Stimulated activated CD4-positive, alpha-beta T cell treated with anti-CD3 and anti-CD28 coated beads, TNF-alpha, amount 100 ng/mL, for 48 hours (primary cell): ENCODE data around the gene SLC13A2.
A peak's percentile ranks its signal among the peaks of the same experiment; 100 is the strongest.

Source experiments
- DNase-seq, 3 donors: peaks; one replicate each; pipeline ENCODE4 v3.0.0-alpha.2; 2020; ENCODE audit warnings: low read depth in 3 of 3

The SLC13A2 gene

GRCh38 chr17:28493460-28493859 lies 20.0 kb downstream of the SLC13A2 start:
- no peak for DNase-seq

- peak; percentile 50 to 77 (median 75) for DNase-seq
Measured at GRCh38 chr17:28494445-28495188, 21.2 kb downstream of the SLC13A2 start.

DNA sequence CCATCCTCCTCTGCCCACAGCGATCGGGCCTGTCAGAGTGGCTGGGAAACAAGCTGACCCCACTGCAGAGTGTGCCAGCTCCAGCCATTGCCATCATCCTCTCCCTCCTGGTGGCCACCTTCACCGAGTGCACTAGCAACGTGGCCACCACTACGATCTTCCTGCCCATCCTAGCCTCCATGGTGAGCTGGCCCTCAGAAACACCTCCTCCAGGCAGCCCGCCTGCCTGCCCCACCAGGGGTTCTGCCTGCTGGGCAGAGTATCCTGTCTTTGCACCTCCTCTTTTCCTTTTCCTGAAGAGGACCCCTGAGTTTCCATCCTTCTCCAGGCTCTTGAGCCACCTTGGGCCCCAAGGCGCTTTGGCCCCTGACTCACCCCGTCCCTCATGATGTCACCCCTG lies 22.2 kb downstream of the SLC13A2 start:
- no peak for DNase-seq

DNA sequence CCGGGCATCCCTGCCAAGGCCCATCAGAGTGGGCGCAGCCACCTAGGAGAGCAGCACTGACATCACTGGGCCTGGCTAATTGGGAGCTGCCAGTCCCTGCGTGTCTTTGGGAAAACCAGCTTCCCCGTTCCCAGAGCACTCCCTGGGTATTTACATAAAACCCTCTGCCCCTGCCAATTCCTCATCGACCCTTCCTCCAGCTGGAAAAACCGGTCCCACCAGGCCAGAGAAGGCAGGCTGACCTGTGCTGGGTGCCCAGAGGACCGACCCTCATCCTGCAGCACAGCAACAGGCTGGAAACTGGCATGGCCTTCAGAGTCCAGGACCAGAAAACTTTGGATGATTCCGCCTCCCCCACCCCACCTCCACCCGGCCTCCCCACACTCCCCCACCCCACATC lies 24.5 kb downstream of the SLC13A2 start:
- no peak for DNase-seq

DNA sequence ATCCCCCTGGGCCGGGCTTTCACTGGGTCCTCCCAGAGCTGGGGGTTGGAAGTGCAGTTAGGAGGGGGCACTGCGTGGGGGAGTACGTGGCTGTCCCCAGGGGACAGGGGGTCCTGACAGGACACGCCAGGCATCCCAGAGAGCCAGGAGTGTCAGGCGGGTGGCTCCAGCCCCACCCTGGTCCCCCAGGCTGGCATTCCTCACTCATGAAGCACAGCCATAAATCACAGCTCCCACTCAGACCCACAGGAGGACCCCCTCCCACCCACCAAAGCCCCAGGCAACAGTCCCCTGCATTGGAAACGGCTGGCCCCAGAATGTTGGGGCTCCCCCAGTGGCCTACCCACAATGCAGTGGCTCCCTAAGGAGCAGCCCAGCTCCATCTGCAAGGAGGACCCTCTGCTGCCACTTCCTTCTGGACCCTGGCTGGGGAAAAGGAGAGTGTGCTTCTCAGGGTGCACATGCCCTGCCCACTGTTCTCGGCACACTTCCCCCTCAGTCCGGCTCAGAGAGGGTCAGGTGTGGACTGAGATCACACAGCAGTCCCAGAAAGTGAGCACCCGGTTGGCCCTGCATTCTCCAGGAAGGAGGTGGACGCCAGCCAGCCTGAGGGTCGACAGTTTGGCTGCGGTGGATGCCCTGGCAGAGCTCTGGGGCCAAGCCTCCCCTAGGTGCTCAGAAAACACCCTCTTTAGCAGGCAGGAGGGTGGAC lies 25.4 kb downstream of the SLC13A2 start:
- DNase-seq: no peak

DNA sequence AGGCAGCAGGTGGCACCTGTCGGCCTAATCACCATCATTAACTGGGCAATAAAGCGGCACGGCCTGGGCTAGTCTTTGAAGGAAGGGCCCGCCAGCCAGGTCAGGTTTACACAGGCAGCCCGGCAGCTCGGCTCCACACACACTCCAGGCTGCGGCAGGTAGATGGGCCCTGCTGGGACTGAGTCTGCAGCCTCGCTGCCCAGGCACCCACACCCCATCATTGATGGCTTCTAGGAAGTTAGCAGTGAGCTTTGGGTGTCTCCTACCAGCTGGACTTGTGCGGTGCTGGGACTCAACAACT lies 25.9 kb downstream of the SLC13A2 start:
- DNase-seq: no peak

GRCh38 chr17:28499684-28500357 lies 26.4 kb downstream of the SLC13A2 start:
- no peak for DNase-seq

- no peak for DNase-seq
Measured at GRCh38 chr17:28500712-28501379, 27.4 kb downstream of the SLC13A2 start.

- DNase-seq: no peak
Measured at GRCh38 chr17:28501421-28502284, 28.2 kb downstream of the SLC13A2 start.

DNA sequence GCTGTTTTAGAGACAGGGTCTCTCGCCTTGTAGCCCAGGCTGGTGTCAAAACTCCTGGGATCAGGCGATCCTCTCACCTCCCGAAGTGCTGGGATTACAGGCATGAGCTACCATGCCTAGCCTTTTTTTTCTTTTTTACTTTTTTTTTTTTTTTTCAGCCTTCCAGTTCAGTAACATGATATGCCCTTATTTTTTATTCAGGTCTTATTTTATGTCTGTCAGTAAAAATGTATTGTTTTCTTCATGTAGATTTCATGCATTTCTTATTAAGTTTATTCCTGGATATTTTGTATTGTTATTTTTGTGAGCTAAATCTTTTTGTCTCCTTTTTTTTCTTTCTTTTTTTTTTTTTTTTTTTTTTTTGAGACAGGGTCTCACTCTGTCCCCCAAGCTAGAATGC lies 30.0 kb downstream of the SLC13A2 start:
- DNase-seq: no peak

GRCh38 chr17:28505986-28506665 lies 32.7 kb downstream of the SLC13A2 start, which contains the start of gene FOXN1:
Gene FOXN1, plus strand, starts transcription at chr17:28506348. Its CDS starts 17,622 bp downstream, at chr17:28523970.
- DNase-seq: no peak

DNA sequence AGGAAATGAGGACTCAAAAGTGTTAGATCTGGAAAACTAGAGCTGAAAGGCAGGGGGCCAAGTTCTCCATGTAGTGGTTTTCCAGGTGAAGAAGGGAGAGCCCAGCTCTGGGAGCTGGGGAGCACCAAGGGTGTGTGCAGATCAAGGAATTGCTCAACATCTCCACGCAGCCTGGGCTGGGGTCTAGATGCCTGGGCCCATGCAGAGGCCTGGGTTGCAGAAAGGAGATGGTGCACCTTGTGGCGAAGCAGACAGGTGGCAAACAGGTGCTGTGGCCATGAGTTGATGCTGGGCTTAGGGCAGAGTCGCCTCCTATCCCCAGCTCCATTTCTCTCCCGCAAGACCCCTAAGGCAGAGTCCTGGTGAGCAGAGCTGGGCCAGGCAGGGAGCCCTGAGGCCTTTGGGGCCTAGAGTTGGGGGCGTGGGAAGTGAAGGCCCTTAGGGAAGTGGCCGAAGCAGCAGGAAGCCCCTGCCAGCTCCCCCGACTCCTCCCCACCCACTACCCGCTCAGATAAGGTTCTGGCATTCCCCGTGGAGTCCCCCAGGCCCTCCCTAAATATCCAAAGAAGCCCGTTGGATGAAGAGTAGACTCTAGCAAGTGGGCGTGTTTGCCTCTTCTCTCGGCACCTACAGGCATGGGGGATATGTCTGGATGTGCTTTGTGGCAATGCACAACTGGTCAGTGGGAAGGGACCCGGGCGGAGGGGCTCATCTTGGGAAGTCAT lies 33.5 kb downstream of the SLC13A2 start:
- no peak for DNase-seq

DNA sequence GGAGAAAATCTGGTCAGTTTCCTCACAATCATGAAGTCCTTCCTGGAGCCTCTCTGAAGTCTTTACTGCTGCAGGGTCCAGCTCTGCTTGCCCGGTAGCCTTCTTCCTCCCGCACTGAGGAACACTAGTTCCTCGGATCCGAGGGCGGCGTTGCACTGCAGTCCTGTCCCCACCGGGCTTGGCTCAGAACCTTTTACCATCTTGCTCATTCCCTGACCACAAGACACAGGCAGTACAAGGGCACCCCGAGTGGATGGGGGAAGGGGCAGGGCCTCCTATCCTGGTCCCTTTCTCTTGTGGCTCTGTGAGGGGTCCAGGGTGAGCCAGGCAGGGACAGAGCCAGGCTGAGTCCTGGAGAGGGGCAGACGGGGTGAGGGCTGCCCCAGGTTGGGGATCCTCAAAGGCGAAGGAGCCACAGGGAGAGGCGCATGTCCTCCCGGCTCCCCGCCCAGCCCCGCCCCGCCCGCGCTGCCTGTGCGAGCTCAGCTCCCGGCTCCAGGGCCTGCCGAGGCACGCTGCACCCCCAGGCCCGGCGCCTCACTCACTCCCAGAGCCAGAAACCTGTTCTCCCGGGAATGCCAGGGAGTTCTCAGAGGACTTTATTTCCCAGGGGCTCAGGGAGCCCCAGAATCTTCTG lies 34.2 kb downstream of the SLC13A2 start:
- DNase-seq: no peak

GRCh38 chr17:28508211-28508724 lies 34.8 kb downstream of the SLC13A2 start:
- no peak for DNase-seq

- DNase-seq: no peak
Measured at GRCh38 chr17:28509789-28510188, 36.3 kb downstream of the SLC13A2 start.

DNA sequence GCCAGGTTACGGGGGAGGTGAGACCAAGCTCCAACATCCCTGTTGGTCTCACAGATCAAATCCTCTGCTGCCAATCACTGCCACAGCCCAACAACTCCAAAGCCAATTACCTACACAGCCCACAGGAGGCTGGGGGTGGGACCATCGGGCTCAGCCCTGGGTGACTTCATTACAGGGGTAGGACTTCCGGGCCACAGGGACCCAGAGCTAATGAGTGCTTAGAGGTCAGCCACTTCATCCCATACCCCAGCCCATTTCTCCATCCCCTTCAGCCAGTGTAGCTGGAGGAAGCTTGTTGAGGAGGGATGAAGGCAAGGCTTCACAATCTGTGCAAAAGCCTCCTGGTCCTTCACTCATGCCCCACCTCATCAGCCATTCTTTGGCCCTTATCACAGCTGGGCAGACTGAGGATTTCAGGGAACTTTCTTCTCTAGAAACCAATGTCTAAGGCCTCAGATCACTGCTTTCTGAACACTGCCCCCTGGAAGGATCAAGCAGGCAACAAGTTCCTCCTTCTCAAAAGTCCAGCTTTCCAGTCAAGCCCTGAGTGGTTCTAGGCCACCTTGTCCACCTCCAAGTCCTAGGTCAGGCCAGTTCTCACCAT lies 38.5 kb downstream of the SLC13A2 start:
- no peak for DNase-seq

GRCh38 chr17:28513476-28513875 lies 40.0 kb downstream of the SLC13A2 start:
- no peak for DNase-seq

DNA sequence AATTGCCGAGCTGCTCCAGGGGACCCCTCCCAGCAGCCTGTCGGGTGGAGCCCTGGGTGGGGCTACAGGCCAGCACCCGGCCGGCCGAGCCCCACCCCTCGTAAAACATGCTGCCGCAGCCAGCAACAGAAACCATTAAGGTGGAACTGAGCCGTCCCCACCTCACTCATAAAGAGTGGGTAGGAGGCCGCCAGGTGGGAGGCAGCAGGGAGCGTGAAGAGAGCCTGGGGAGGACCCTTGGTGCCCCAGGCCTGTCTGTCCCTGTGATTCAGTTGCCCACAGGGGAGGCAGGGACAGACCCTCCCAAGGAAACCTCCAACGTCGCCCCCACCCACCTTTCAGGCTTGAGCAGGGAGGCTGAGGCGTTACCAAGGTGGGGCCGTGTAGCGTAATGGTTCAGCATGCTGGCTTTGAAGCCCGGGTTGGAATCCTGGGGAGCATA lies 41.1 kb downstream of the SLC13A2 start:
- DNase-seq: no peak

- no peak for DNase-seq
Measured at GRCh38 chr17:28515518-28515917, 42.1 kb downstream of the SLC13A2 start.
